Measurements from ENCODE around the gene PSME2. TPM values are rescaled to one million over a fixed set of nuclear protein-coding genes. Genes with fewer than 3 reads are reported as not detected.

PSME2 gene
- total and polyA plus RNA-seq, 2 of the 13 experiments (the other 11 are each of a cell fraction or from before 2014, with no cell fraction given) = 332 to 716 TPM

GRCh38 chr14:24192933-24193332 is 46.5 kb upstream of the PSME2 start:
- CTCF ChIA-PET (ENCODE audit: low intra/inter-chr PET ratio, low total read pairs) = no interaction called here

More at GRCh38 chr14:24192933-24193332, 46.5 kb upstream of the PSME2 start:
- Histone ChIP-seq H3K9ac (ENCODE audit: insufficient read depth, low read depth, low read length) (no peak overlapping the region), H3K4me2 (ENCODE audit: low read depth, low read length) (no peak overlapping the region), H3K4me3 (replicated peaks in 1 of 3; ENCODE audit: insufficient read depth in 1 of 3, low read depth in 2 of 3, low read length in 3 of 3) (no peak overlapping the region), H3K27ac (ENCODE audit: extremely low read length, insufficient read depth, low read length) (no peak overlapping the region), H3K9me3 (ENCODE audit: low read length) (no peaks in the 10 kb centered on the region), H3K4me1 (ENCODE audit: insufficient read depth, low read length) (peaks cover 63% of the 10 kb centered on the region), H3K27me3 (ENCODE audit: control insufficient read depth in 1 of 2, insufficient read depth in 2 of 2, low read length in 2 of 2) (no peaks in the 10 kb centered on the region; a peak in 1 of 5 replicates), H3K79me2 (ENCODE audit: insufficient read depth, low read length) (peaks cover 41% of the 10 kb centered on the region), H4K20me1 (ENCODE audit: insufficient read depth, low read length) (no peaks in the 10 kb centered on the region), H2AFZ (ENCODE audit: low read length) (no peak overlapping the region), H3K36me3 (replicated peaks in 1 of 2; ENCODE audit: control insufficient read depth in 1 of 2, insufficient read depth in 2 of 2, low read length in 2 of 2) (peaks cover 18 to 29% of the 10 kb centered on the region in 2 experiments; a peak in 4 of 5 replicates)
- POLR2A ChIA-PET = interaction anchor here (4.3 kb wide), 1 partner anchor 20 kb away, joined by 230 read pairs; the partner anchor contains the start of genes CHMP4A and MDP1
- BruUV-seq (replicated peaks) = no TSS peak
- no peak for DNase-seq (ENCODE audit: low spot score)
- WGBS (ENCODE audit: low lambda C conversion rate) = 97% methylated on average over 15 of the region's 15 CpGs
- intact Hi-C loops (cut with micrococcal nuclease; ENCODE audit: unreplicated experiment) = no loop called here
- ATAC-seq = no peak
- peak; percentile 3; the same call in 1 of the 2 replicates for TF ChIP-seq RBFOX2 (IDR thresholded peaks at IDR 0.05; ENCODE audit: low read depth, low read length)
- no peak for TF ChIP-seq ZNF639 (CRISPR knock-in tag; conservative IDR thresholded peaks at IDR 0.05)
- TF ChIP-seq FOXC1 (CRISPR knock-in tag; IDR thresholded peaks at IDR 0.05; ENCODE audit: borderline replicate concordance) = no peak
- TF ChIP-seq ZNF616 (CRISPR knock-in tag; IDR thresholded peaks at IDR 0.05; ENCODE audit: low read depth) = no peak
- TF ChIP-seq DRAP1 (CRISPR knock-in tag; IDR thresholded peaks at IDR 0.05) = no peak
- TF ChIP-seq RXRB (CRISPR knock-in tag; IDR thresholded peaks at IDR 0.05; ENCODE audit: borderline replicate concordance) = no peak
- TF ChIP-seq ETV5 (CRISPR knock-in tag; IDR thresholded peaks at IDR 0.05; ENCODE audit: borderline replicate concordance) = no peak
- TF ChIP-seq NR2C2 (CRISPR knock-in tag; IDR thresholded peaks at IDR 0.05; ENCODE audit: borderline replicate concordance) = no peak
- in situ Hi-C loops (cut with HindIII; ENCODE audit: extremely low pct_ligation_motif_present, low pct_unique_long_range_greater_than_20kb) = no loop called here
- FAIRE-seq = no peak
